ENCODE data around the gene PCCA.

DNA sequence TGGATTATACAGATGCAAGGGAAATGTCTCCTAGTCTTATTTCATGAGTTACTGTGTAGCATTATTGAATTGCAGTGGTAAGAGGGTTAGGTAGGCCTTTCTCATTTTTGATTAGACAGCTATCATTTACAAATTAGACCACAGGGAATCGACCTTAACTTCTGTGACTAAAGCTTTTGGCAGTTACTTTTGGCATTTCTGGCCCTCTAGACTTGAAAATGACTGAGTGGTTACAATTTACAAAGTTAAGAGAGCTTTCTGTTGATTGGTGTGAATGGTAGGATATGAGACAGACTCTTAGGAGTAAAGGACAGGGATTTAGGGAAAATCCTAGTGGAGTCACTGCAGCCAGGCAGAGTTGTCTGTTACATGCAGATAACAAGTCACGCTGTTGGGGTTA is 413.6 kb downstream of the PCCA start:
- TF ChIP-seq POLR2AphosphoS2 (conservative IDR thresholded peaks at IDR 0.05; ENCODE audit: low read length) (no peak), POLR2A (IDR thresholded peaks at IDR 0.05; ENCODE audit: low read length) (no peak)
- TF ChIP-seq, protein P1, sequence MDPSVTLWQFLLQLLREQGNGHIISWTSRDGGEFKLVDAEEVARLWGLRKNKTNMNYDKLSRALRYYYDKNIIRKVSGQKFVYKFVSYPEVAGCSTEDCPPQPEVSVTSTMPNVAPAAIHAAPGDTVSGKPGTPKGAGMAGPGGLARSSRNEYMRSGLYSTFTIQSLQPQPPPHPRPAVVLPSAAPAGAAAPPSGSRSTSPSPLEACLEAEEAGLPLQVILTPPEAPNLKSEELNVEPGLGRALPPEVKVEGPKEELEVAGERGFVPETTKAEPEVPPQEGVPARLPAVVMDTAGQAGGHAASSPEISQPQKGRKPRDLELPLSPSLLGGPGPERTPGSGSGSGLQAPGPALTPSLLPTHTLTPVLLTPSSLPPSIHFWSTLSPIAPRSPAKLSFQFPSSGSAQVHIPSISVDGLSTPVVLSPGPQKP (IDR thresholded peaks at IDR 0.05; ENCODE audit: low read depth, low read length) = no peak
- TF ChIP-seq, protein P2, sequence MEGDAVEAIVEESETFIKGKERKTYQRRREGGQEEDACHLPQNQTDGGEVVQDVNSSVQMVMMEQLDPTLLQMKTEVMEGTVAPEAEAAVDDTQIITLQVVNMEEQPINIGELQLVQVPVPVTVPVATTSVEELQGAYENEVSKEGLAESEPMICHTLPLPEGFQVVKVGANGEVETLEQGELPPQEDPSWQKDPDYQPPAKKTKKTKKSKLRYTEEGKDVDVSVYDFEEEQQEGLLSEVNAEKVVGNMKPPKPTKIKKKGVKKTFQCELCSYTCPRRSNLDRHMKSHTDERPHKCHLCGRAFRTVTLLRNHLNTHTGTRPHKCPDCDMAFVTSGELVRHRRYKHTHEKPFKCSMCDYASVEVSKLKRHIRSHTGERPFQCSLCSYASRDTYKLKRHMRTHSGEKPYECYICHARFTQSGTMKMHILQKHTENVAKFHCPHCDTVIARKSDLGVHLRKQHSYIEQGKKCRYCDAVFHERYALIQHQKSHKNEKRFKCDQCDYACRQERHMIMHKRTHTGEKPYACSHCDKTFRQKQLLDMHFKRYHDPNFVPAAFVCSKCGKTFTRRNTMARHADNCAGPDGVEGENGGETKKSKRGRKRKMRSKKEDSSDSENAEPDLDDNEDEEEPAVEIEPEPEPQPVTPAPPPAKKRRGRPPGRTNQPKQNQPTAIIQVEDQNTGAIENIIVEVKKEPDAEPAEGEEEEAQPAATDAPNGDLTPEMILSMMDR (IDR thresholded peaks at IDR 0.05) = no peak

Data from A549 (cell line).